H9 (cell line): ENCODE data around the gene HECTD1. TPM values are rescaled to one million over a fixed set of nuclear protein-coding genes. Genes with fewer than 3 reads are reported as not detected.

Source experiments
- DNase-seq: peaks from one replicate; pipeline ENCODE4 v3.0.0-alpha.2; 2017
- H2AFZ ChIP-seq: one replicate; pipeline ENCODE4 v1.6.1; 2013; ENCODE audit warnings: mild to moderate bottlenecking, low read length, control low read depth, moderate library complexity
- H2AK5ac ChIP-seq: 2 replicates; pipeline ENCODE4 v1.6.1; 2013; ENCODE audit warnings: low read length, control low read depth, mixed read lengths; ENCODE audit not compliant: insufficient read length
- H2BK120ac ChIP-seq: one replicate; pipeline ENCODE4 v1.6.1; 2013; ENCODE audit warnings: low read depth, mild to moderate bottlenecking, low read length, control low read depth, inconsistent platforms; ENCODE audit not compliant: poor library complexity, severe bottlenecking
- H2BK12ac ChIP-seq: 2 replicates; pipeline ENCODE4 v1.6.1; 2013; ENCODE audit warnings: low read length, control low read depth, mixed read lengths, low read depth; ENCODE audit not compliant: insufficient read length
- H2BK15ac ChIP-seq: 2 replicates; pipeline ENCODE4 v1.6.1; 2013; ENCODE audit warnings: low read depth, low read length, control low read depth
- H2BK20ac ChIP-seq: one replicate; pipeline ENCODE4 v1.6.1; 2013; ENCODE audit warnings: low read depth, mild to moderate bottlenecking, low read length, control low read depth, inconsistent platforms; ENCODE audit not compliant: poor library complexity, severe bottlenecking
- H2BK5ac ChIP-seq: 2 replicates; pipeline ENCODE4 v1.6.1; 2013; ENCODE audit warnings: low read length, control low read depth, mixed read lengths; ENCODE audit not compliant: insufficient read length
- H3K14ac ChIP-seq: 2 replicates; pipeline ENCODE4 v1.6.1; 2013; ENCODE audit warnings: low read length, control low read depth; ENCODE audit not compliant: insufficient read depth
- H3K18ac ChIP-seq: 2 replicates; pipeline ENCODE4 v1.6.1; 2013; ENCODE audit warnings: low read depth, mild to moderate bottlenecking, mixed read lengths, low read length, control low read depth; ENCODE audit not compliant: insufficient read length
- H3K23ac ChIP-seq: 2 replicates; pipeline ENCODE4 v1.6.1; 2013; ENCODE audit warnings: low read length, control low read depth, mixed read lengths, low read depth; ENCODE audit not compliant: insufficient read length
- H3K23me2 ChIP-seq: 2 replicates; pipeline ENCODE4 v1.6.1; 2013; ENCODE audit warnings: low read depth, mild to moderate bottlenecking, mixed read lengths, low read length, control low read depth; ENCODE audit not compliant: insufficient read length, poor library complexity, severe bottlenecking
- H3K27ac ChIP-seq: 2 replicates; pipeline ENCODE4 v1.5.1; 2013; ENCODE audit warnings: low read length, control low read depth, mixed read lengths, low read depth; ENCODE audit not compliant: insufficient read length
- H3K27me3 ChIP-seq: 2 replicates; pipeline ENCODE4 v1.6.1; 2013; ENCODE audit warnings: low read length, control low read depth, inconsistent platforms; ENCODE audit not compliant: insufficient read depth
- H3K4ac ChIP-seq: 2 replicates; pipeline ENCODE4 v1.6.1; 2013; ENCODE audit warnings: low read depth, mild to moderate bottlenecking, control low read depth, inconsistent platforms, low read length, moderate library complexity
- H3K4me1 ChIP-seq: 2 replicates; pipeline ENCODE4 v1.6.1; 2013; ENCODE audit warnings: low read length, control low read depth, inconsistent platforms; ENCODE audit not compliant: insufficient read depth
- H3K4me2 ChIP-seq: 2 replicates; pipeline ENCODE4 v1.6.1; 2013; ENCODE audit warnings: low read length, control low read depth, mixed read lengths; ENCODE audit not compliant: insufficient read length, insufficient read depth
- H3K56ac ChIP-seq: 2 replicates; pipeline ENCODE4 v1.6.1; 2013; ENCODE audit warnings: low read depth, mild to moderate bottlenecking, mixed read lengths, low read length, control low read depth; ENCODE audit not compliant: insufficient read length
- H3K79me1 ChIP-seq: 2 replicates; pipeline ENCODE4 v1.6.1; 2013; ENCODE audit warnings: low read depth, mild to moderate bottlenecking, moderate library complexity, low read length, control low read depth, inconsistent platforms; ENCODE audit not compliant: insufficient read depth, poor library complexity, severe bottlenecking
- H3K79me2 ChIP-seq: 2 replicates; pipeline ENCODE4 v1.6.1; 2013; ENCODE audit warnings: low read length, control low read depth, inconsistent platforms; ENCODE audit not compliant: insufficient read depth
- H3K9ac ChIP-seq: 2 replicates; pipeline ENCODE4 v1.6.1; 2013; ENCODE audit warnings: low read length, control low read depth, mixed read lengths; ENCODE audit not compliant: insufficient read length; ENCODE audit errors: extremely low read depth
- H3K9me3 ChIP-seq: one replicate; pipeline ENCODE4 v1.6.1; 2013; ENCODE audit warnings: low read depth, low read length, inconsistent platforms; ENCODE audit not compliant: control insufficient read depth
- H3T11ph ChIP-seq: one replicate; pipeline ENCODE4 v1.6.1; 2013; ENCODE audit warnings: mild to moderate bottlenecking, low read length, control low read depth, inconsistent platforms
- H4K20me1 ChIP-seq: one replicate; pipeline ENCODE4 v1.6.1; 2013; ENCODE audit not compliant: control insufficient read depth, insufficient read length, insufficient read depth
- H4K5ac ChIP-seq: 2 replicates; pipeline ENCODE4 v1.6.1; 2013; ENCODE audit warnings: low read depth, mild to moderate bottlenecking, mixed read lengths, low read length, control low read depth; ENCODE audit not compliant: insufficient read length
- H4K8ac ChIP-seq: replicated peaks from 2 replicates; pipeline ENCODE4 v1.6.1; 2013; ENCODE audit warnings: low read length, control low read depth, mixed read lengths, low read depth; ENCODE audit not compliant: insufficient read length
- H4K91ac ChIP-seq: 2 replicates; pipeline ENCODE4 v1.6.1; 2013; ENCODE audit warnings: low read depth, mild to moderate bottlenecking, moderate library complexity, mixed read lengths, low read length, control low read depth; ENCODE audit not compliant: insufficient read length
- H3K27ac Mint-ChIP-seq, 3 experiments: 2 replicates in 2 of 3; 3 replicates in 1 of 3; pipeline ENCODE4 v1.8.0; 2020 to 2021; ENCODE audit warnings: mixed read lengths in 3 of 3, mild to moderate bottlenecking in 1 of 3, moderate library complexity in 1 of 3
- H3K27me3 Mint-ChIP-seq: 2 replicates; pipeline ENCODE4 v1.8.0; 2021; ENCODE audit warnings: low read depth, mild to moderate bottlenecking, moderate library complexity, mixed read lengths
- H3K36me3 Mint-ChIP-seq, 3 experiments: 2 replicates in 2 of 3; 3 replicates in 1 of 3; pipeline ENCODE4 v1.8.0; 2020 to 2021; ENCODE audit warnings: low read depth in 3 of 3, mixed read lengths in 3 of 3; ENCODE audit not compliant: insufficient read depth in 1 of 3
- H3K4me1 Mint-ChIP-seq, 2 experiments: 2 replicates each; pipeline ENCODE4 v1.8.0; 2020; ENCODE audit warnings: mixed read lengths in 2 of 2
- H3K4me3 Mint-ChIP-seq, 2 experiments: 2 replicates in 1 of 2; 3 replicates in 1 of 2; pipeline ENCODE4 v1.8.0; 2020 to 2021; ENCODE audit warnings: mild to moderate bottlenecking in 2 of 2, mixed read lengths in 2 of 2, moderate library complexity in 1 of 2
- H3K9me3 Mint-ChIP-seq, 2 experiments: 2 replicates in 1 of 2; 3 replicates in 1 of 2; pipeline ENCODE4 v1.8.0; 2020; ENCODE audit warnings: mild to moderate bottlenecking in 2 of 2, mixed read lengths in 2 of 2, moderate library complexity in 1 of 2
- WGBS: extraction: QIAGEN DNeasy Blood & Tissue Kit; methylation state at CpG from one replicate; pipeline ENCODE4 v1.1.7; 2013; ENCODE audit warnings: missing lambda C conversion rate, low lambda C conversion rate, mixed read lengths; ENCODE audit not compliant: insufficient read length; ENCODE audit errors: extremely low coverage; 5-methylcytosine and 5-hydroxymethylcytosine counted together
- total RNA-seq: library from RNA; stranded (reverse); gene quantifications from 2 replicates; pipeline ENCODE4 v1.2.1, GENCODE V29; 2021
- TF ChIP-seq, protein P1 (sequence below): fragments of 200-600 bp; sonication (generic); conservative IDR thresholded peaks from 3 replicates; pipeline ENCODE4 v1.8.0; 2021; ENCODE audit warnings: antibody characterized with exemption, mild to moderate bottlenecking

Gene HECTD1
- total RNA-seq, 1 experiment from 2014 or later = 135 TPM

- no peaks in the 10 kb centered on the region for H3K27me3 Mint-ChIP-seq
- DNase-seq = no peak
- Histone ChIP-seq H3K9ac (no peak overlapping the region), H3K79me1 (no peaks in the 10 kb centered on the region), H3K23me2 (no peaks in the 10 kb centered on the region), H3K27me3 (no peaks in the 10 kb centered on the region), H3K27ac (no peak overlapping the region), H4K91ac (no peak overlapping the region), H4K8ac (no peak overlapping the region), H2BK20ac (no peak overlapping the region), H3K9me3 (no peaks in the 10 kb centered on the region), H3K56ac (no peak overlapping the region), H2BK12ac (no peak overlapping the region), H3K4ac (no peak overlapping the region), H3K79me2 (no peaks in the 10 kb centered on the region), H2AFZ (no peak overlapping the region), H4K20me1 (no peaks in the 10 kb centered on the region), H3K4me1 (no peaks in the 10 kb centered on the region), H3K23ac (no peak overlapping the region), H3K18ac (no peak overlapping the region), H2BK120ac (no peak overlapping the region), H3K14ac (no peak overlapping the region), H2BK15ac (no peak overlapping the region), H3T11ph (no peak overlapping the region), H4K5ac (no peak overlapping the region), H2BK5ac (no peak overlapping the region), H3K4me2 (no peak overlapping the region), H2AK5ac (no peak overlapping the region)
- H3K36me3 Mint-ChIP-seq = peaks cover 0 to 3% (median 0%) of the 10 kb centered on the region in 3 experiments; a peak in 1 of 7 replicates
- 0 out of 4 replicates have a peak, but pooled peaks cover 2 to 4% of the 10 kb centered on the region in 2 experiments for H3K4me1 Mint-ChIP-seq
- no CpG with 5 or more reads among the region's 3 CpGs for WGBS
- TF ChIP-seq, protein P1, sequence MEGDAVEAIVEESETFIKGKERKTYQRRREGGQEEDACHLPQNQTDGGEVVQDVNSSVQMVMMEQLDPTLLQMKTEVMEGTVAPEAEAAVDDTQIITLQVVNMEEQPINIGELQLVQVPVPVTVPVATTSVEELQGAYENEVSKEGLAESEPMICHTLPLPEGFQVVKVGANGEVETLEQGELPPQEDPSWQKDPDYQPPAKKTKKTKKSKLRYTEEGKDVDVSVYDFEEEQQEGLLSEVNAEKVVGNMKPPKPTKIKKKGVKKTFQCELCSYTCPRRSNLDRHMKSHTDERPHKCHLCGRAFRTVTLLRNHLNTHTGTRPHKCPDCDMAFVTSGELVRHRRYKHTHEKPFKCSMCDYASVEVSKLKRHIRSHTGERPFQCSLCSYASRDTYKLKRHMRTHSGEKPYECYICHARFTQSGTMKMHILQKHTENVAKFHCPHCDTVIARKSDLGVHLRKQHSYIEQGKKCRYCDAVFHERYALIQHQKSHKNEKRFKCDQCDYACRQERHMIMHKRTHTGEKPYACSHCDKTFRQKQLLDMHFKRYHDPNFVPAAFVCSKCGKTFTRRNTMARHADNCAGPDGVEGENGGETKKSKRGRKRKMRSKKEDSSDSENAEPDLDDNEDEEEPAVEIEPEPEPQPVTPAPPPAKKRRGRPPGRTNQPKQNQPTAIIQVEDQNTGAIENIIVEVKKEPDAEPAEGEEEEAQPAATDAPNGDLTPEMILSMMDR = no peak
- H3K27ac Mint-ChIP-seq = no peak overlapping the region
- no peaks in the 10 kb centered on the region for H3K9me3 Mint-ChIP-seq
- no peak overlapping the region for H3K4me3 Mint-ChIP-seq
These were observed 122.6 kb downstream of the HECTD1 start for GRCh38 chr14:31085027-31085426.
